A673 (cell line): ENCODE measurements around the gene NACAD. TPM values are rescaled to one million over a fixed set of nuclear protein-coding genes. Genes with fewer than 3 reads are reported as not detected.

ENCODE experiments used
- BruUV-seq: library from RNA; stranded (reverse); fragments of 400-500 nt; replicated peaks from 2 replicates; lab custom pipeline; 2021; lab: Mats Ljungman, UMichigan
- CTCF ChIA-PET: fragments of 300-600 bp; sonication (Branson Sonifier 250); formaldehyde crosslinking; loops from one replicate; lab custom pipeline; 2022; ENCODE audit warnings: antibody characterized with exemption; lab: Charles Lee
- POLR2A ChIA-PET: fragments of 300-600 bp; sonication (Branson Sonifier 250); formaldehyde crosslinking; loops from one replicate; lab custom pipeline; 2022; ENCODE audit warnings: antibody characterized with exemption; ENCODE audit not compliant: low non-redundant PET; lab: Charles Lee
- DNase-seq: peaks from one replicate; pipeline ENCODE4 v3.0.0-alpha.2; 2015; ENCODE audit warnings: low spot score
- H3K27ac ChIP-seq: fragments of 200-600 bp; sonication (generic); 2 replicates; pipeline ENCODE4 v1.5.1; 2016; ENCODE audit warnings: mixed run types, low read depth, mild to moderate bottlenecking, mixed read lengths, antibody characterized with exemption, low read length; ENCODE audit not compliant: poor library complexity, severe bottlenecking
- H3K27me3 ChIP-seq: fragments of 200-600 bp; sonication (generic); replicated peaks from 2 replicates; pipeline ENCODE4 v1.6.1; 2017; ENCODE audit warnings: mixed run types, low read depth, mild to moderate bottlenecking, mixed read lengths, antibody characterized with exemption, low read length; ENCODE audit not compliant: insufficient read depth, poor library complexity
- H3K36me3 ChIP-seq: fragments of 200-600 bp; sonication (generic); 2 replicates; pipeline ENCODE4 v1.6.1; 2016; ENCODE audit warnings: mixed run types, mild to moderate bottlenecking, mixed read lengths, antibody characterized with exemption, low read length; ENCODE audit not compliant: insufficient read depth, poor library complexity, severe bottlenecking
- H3K4me1 ChIP-seq: fragments of 200-600 bp; sonication (generic); 2 replicates; pipeline ENCODE4 v1.6.1; 2017; ENCODE audit warnings: mixed run types, mild to moderate bottlenecking, mixed read lengths, antibody characterized with exemption, low read length; ENCODE audit not compliant: insufficient read depth, poor library complexity, severe bottlenecking
- H3K4me3 ChIP-seq: fragments of 200-600 bp; sonication (generic); 2 replicates; pipeline ENCODE4 v1.5.1; 2016; ENCODE audit warnings: low read depth, mixed run types, mild to moderate bottlenecking, mixed read lengths, low read length; ENCODE audit not compliant: poor library complexity, severe bottlenecking
- H3K9me3 ChIP-seq: fragments of 200-600 bp; sonication (generic); 2 replicates; pipeline ENCODE4 v1.6.1; 2016; ENCODE audit warnings: mixed run types, low read depth, mild to moderate bottlenecking, mixed read lengths, antibody characterized with exemption, low read length; ENCODE audit not compliant: poor library complexity, severe bottlenecking
- EZH2 ChIP-seq: fragments of 200-600 bp; sonication (generic); IDR thresholded peaks from 2 replicates; pipeline ENCODE4 v1.6.1; 2017; ENCODE audit warnings: borderline replicate concordance, low read depth, mild to moderate bottlenecking, mixed read lengths, antibody characterized with exemption, low read length; ENCODE audit not compliant: poor library complexity, severe bottlenecking
- intact Hi-C: fragments of 100-400 bp; cut with micrococcal nuclease; formaldehyde crosslinking; loops from one replicate; pipeline ENCODE4 v1.10.0; 2022; ENCODE audit not compliant: unreplicated experiment
- total RNA-seq: library from RNA; stranded (reverse); gene quantifications from 2 replicates; pipeline ENCODE4 v1.2.3, GENCODE V29; 2021
- TF ChIP-seq, protein P1 (sequence below): fragments of 300-800, 200-600 bp; sonication (generic); conservative IDR thresholded peaks from 2 replicates; pipeline ENCODE4 v1.5.1; 2017; ENCODE audit warnings: low read depth, mild to moderate bottlenecking, antibody characterized with exemption, low read length, moderate library complexity, mixed read lengths

Gene NACAD
- total RNA-seq, 1 experiment from 2014 or later, result 1.1 TPM

DNA sequence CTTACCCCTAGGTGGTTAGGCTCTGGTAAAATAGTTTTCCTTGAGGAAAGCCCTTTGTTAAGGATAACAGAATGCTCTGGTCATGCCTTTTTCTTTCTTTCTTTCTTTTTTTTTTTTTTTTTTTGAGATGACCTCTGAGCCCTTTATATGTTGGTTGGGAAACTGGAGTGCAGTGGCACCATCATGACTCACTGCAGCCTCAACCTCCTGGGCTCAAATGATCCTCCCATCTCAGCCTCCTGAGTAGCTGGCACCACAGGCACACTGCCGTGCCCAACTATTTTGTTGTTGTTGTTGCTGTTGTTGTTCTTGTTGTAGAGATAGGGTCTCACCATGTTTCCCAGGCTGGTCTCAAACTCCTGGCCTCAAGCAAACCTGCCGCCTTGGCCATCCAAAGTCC lies 27.4 kb downstream of the NACAD start:
- no peak for DNase-seq
- Histone ChIP-seq H3K9me3 (no peaks in the 10 kb centered on the region), H3K4me1 (no peaks in the 10 kb centered on the region), H3K27me3 (no peaks in the 10 kb centered on the region), H3K27ac (no peak overlapping the region), H3K36me3 (peaks cover 4% of the 10 kb centered on the region), H3K4me3 (no peak overlapping the region)
- TF ChIP-seq EZH2, result no peak
- TF ChIP-seq, protein P1, sequence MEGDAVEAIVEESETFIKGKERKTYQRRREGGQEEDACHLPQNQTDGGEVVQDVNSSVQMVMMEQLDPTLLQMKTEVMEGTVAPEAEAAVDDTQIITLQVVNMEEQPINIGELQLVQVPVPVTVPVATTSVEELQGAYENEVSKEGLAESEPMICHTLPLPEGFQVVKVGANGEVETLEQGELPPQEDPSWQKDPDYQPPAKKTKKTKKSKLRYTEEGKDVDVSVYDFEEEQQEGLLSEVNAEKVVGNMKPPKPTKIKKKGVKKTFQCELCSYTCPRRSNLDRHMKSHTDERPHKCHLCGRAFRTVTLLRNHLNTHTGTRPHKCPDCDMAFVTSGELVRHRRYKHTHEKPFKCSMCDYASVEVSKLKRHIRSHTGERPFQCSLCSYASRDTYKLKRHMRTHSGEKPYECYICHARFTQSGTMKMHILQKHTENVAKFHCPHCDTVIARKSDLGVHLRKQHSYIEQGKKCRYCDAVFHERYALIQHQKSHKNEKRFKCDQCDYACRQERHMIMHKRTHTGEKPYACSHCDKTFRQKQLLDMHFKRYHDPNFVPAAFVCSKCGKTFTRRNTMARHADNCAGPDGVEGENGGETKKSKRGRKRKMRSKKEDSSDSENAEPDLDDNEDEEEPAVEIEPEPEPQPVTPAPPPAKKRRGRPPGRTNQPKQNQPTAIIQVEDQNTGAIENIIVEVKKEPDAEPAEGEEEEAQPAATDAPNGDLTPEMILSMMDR, result no peak
- POLR2A ChIA-PET, result no interaction called here
- intact Hi-C loops, result no loop called here
- CTCF ChIA-PET, result no interaction called here
- no TSS peak for BruUV-seq

GRCh38 chr7:45060295-45060694 lies 28.5 kb downstream of the NACAD start:
- H3K27me3 ChIP-seq, result no peaks in the 10 kb centered on the region
- ChIA-PET POLR2A (no interaction called here), CTCF (no interaction called here)
- H3K4me1 ChIP-seq, result no peaks in the 10 kb centered on the region
- no peaks in the 10 kb centered on the region for H3K9me3 ChIP-seq
- no peak overlapping the region for H3K4me3 ChIP-seq
- no peak overlapping the region for H3K27ac ChIP-seq
- no TSS peak for BruUV-seq
- intact Hi-C loops, result no loop called here
- TF ChIP-seq EZH2, result no peak
- TF ChIP-seq, protein P1, result no peak
- peaks cover 4% of the 10 kb centered on the region for H3K36me3 ChIP-seq
- no peak for DNase-seq

DNA sequence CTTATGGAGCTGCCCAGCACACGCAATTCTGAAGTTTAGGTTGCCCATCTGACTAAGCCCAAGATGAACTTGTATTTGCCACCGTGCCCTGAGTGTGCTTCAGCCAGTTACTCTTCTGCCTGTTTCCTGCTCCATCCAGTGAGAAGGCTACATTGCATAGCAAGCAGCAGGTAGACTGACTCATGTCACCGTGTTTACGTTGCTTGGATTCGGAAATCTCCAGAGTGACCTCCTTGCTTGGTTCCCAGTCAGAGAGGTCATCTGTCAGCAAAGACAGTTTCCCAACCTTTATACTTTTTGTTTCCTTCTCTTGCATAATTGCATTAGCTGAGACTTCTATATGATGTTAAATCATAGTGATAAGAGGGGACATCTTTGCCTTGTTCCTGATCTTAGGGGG lies 30.9 kb downstream of the NACAD start:
- ChIA-PET CTCF (no interaction called here), POLR2A (no interaction called here)

More for the DNA sequence above, 30.9 kb downstream of the NACAD start:
- no peaks in the 10 kb centered on the region for H3K4me1 ChIP-seq
- intact Hi-C loops, result no loop called here
- BruUV-seq, result no TSS peak
- no peak for DNase-seq
- no peaks in the 10 kb centered on the region for H3K9me3 ChIP-seq
- H3K36me3 ChIP-seq, result no peaks in the 10 kb centered on the region
- H3K4me3 ChIP-seq, result no peak overlapping the region
- TF ChIP-seq EZH2, result no peak
- TF ChIP-seq, protein P1, result no peak
- no peaks in the 10 kb centered on the region for H3K27me3 ChIP-seq
- no peak overlapping the region for H3K27ac ChIP-seq
